Measurements from ENCODE around the gene NSG1.

The NSG1 gene

DNA sequence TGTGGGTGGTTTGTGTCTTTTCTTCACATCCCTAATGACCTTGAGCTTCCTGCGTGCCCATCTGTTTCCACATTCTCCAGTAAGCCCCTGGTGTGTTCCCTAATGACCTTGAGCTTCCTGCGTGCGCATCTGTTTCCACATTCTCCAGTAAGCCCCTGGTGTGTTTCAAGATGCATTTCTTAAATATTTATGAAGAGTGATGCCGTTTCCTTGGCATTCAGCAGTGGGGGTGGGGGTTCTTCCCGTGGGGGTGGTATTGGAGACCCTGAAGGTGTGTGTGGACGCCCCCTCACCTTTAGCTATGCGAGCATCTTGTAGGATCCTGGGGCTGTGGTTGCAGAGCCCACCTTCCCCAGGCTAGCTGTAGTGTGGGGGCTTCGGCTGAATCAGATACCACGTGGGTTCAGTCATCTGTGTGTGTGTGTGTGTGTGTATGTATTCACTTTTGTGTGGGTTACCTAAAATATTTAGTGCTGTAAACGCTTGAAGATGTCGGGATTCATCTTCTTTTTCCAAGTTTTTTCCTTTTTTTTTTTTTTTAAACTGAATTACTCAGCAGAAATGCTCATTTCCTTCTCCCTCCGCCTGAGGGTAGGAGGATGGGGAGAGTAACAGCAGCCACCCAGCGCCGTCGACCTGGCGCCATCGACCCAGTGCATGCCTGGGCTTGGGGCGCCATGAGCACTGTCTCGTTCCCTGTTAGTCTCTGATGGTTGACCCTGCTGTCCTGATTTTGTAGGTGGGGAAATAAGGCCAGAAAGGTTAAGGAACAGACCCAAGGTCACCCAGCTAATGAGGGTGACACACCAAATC lies 9.9 kb downstream of the NSG1 start:
- no peak for DNase-seq (ENCODE audit: low spot score)

- DNase-seq (ENCODE audit: low spot score), result no peak
These were observed 10.5 kb downstream of the NSG1 start for GRCh38 chr4:4397441-4397819.

GRCh38 chr4:4398430-4398829 lies 11.5 kb downstream of the NSG1 start:
- DNase-seq (ENCODE audit: low spot score), result no peak

DNA sequence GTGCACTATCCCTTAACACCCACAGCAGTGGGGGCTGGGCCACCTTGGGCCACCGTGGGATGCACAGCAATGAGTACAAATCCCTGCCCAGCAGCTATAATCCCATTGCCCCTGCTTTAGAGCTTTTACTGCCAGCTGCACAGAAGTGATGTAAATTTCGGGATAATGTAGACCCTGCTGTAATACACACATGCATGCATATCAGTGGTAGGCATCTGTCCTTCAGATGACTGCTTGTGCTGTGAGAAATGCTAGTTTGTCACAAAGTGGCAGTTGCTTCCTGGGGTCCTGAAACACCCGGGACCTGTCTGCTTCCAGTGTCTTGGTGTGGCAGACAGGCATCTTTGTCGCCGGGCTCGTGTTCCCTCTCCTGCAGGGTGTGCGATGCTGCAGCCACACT lies 14.1 kb downstream of the NSG1 start:
- no peak for DNase-seq (ENCODE audit: low spot score)

GRCh38 chr4:4402966-4403365 lies 16.1 kb downstream of the NSG1 start:
- no peak for DNase-seq (ENCODE audit: low spot score)

GRCh38 chr4:4405358-4405962 lies 18.6 kb downstream of the NSG1 start:
- no peak for DNase-seq (ENCODE audit: low spot score)

GRCh38 chr4:4406455-4407298 lies 19.8 kb downstream of the NSG1 start:
- no peak for DNase-seq (ENCODE audit: low spot score)

DNA sequence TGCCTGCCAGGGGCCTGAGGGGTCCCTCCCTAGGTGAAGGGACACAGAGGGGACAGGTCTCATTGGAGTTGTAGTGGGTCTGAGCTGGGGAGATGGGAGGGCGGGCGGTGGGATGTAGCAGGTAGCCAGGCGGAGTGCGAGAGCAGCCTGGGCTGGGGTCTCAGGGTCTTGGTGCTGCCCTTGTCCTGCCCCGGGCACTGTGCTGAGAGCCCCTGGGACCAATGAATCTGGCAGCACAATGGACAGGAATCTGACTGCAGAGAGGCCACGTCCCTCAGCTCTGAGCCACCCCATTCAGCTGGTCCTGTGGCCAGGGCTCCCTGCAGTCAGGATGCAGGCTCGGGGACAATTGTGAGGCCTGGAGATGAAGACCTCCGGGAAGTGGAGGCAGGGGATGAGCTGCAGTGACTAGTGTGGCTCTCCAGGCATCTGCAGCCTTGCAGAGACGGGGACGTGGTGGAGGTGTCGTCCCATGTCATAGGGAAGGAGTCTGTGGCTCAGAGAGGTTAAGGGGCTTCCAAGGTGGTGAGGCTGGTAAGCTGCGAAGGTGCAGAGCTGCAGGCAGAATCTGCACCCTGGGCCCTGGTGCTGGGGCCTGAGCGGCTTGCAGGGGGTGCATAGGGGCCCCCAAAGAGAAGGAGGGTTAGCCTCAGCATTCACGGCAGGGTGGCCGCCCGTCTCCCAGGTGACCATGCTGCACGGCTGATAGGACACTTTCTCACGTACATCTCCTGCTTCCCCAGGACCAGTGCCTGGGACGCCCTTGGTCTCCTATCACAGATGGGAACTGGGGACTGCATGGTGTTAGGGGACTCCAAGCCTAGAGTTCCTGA lies 20.6 kb downstream of the NSG1 start:
- no peak for DNase-seq (ENCODE audit: low spot score)

GRCh38 chr4:4408132-4408523 lies 21.2 kb downstream of the NSG1 start:
- DNase-seq (ENCODE audit: low spot score), result no peak

GRCh38 chr4:4408576-4409335 lies 21.9 kb downstream of the NSG1 start:
- DNase-seq (ENCODE audit: low spot score), result no peak

DNA sequence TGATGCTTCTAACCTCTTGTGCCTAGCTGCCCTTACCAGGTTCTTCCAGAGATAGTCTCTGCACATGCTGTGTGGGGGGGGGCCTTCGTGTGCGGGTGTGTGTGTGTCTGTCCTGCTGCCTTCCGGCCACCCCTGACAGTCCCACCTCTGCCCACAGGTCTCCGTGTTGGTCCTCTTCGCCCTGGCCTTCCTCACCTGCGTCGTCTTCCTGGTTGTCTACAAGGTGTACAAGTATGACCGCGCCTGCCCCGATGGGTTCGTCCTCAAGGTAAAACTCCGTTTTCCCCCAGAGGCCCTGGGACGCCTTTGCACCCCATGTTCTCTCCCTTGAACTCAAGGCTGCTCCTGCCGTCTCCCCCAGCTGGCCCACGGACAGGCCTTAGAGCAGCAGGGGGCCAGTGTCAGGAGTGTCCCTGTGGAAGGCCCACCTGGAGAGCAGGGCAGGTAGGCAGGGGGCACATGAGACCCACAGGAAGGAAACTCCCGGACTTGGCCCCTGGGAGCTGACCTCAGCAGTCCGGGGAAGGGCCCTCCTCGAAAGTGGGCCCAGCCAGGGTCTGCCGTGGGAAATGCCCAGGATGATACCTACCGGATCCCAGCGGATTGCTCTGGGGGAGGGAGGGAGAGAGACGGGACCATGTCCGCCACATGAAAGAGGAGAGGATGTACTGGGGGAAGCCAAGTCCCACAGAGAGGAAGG lies 22.7 kb downstream of the NSG1 start:
- no peak for DNase-seq (ENCODE audit: low spot score)

DNA sequence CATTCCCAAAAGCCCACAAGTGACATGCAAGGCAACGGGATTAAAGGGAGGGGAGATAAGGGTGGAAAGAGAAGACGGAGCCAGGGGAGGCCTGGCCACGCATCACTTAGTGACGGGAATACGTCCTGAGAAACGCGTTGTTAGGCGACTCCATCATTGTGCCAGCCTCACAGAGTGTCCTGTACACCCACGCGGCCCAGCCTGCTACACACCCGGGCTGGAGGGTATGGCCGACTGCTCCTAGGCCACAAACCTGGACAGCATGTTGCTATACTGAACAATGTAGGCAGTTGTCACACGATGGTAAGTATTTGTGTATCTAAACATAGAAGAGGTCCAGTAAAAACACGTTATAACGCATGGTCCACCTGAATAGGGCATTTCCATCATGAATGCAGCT lies 23.4 kb downstream of the NSG1 start:
- DNase-seq (ENCODE audit: low spot score), result no peak

- DNase-seq (ENCODE audit: low spot score), result no peak
These were observed 25.0 kb downstream of the NSG1 start for GRCh38 chr4:4411906-4412305.

DNA sequence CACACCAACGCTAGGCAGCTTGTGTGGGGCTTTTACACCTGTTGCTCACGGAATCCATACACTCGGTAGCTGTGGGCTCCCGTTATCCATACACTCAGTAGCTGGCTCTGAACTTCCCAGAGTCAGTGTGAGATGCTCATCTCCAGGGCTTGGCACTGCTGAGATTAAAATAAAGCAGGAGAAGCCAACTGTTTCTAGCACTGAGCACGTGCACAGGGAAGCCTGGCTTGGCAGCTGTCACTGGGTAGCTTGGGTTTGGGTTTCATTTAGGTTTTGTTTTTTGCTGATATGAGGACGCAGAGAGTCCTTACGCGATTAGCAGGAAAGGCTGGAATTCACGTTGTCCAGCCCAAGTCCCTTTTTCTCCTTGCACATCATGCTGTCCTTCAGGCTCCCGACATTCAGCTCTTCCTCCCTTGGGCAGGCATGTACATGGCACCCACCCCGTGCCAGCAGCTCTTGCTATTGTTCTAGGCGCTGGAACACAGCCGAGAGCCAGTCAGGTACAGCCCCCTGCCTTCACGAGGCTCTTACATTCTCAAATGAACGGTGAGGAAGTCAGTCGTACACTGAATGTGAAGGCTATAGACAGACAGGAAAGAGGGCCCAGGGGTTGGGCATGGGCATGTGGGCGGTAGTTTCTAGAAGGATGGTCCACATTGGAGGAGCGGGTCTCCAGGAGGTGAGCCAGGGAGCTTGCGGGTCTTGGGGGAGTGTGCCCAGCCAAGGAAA lies 25.9 kb downstream of the NSG1 start:
- DNase-seq (ENCODE audit: low spot score), result no peak

GRCh38 chr4:4413373-4413725 lies 26.4 kb downstream of the NSG1 start:
- no peak for DNase-seq (ENCODE audit: low spot score)

GRCh38 chr4:4413806-4414205 lies 26.9 kb downstream of the NSG1 start:
- DNase-seq (ENCODE audit: low spot score), result no peak

DNA sequence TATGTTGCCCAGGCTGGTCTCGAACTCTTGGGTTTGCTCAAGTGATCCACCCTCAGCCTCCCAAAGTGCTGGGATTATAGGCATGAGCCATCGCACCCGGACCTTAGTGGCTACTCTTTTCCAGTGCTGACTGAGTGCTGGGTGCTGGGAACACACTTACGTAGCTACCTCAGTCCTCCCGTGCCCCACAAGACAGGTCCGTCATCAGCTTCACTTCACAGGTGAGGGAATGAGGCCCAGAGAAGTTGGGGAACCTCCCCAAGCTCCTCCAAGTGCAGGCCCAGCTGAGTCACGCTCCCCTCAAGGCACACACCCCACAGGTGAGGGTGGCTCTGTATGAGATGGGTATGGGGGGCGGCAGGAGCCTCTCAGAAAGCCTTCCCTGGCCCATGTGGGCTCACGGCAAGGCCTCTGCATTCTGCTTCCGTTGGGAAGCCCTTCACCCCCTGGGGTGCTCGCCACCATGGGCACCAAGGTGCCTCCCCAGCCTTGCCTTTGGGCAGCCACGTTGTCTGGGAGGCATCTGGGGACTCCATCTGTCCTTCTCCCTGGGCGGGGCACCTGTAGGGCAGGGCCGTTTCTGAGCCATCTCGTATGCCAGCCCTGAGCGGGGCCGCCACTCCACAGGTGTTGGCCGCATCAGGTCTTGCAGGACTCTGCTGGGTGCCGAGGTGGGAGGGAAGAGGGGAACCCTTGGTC lies 28.4 kb downstream of the NSG1 start:
- DNase-seq (ENCODE audit: low spot score), result no peak

- DNase-seq (ENCODE audit: low spot score), result no peak
These were observed 29.2 kb downstream of the NSG1 start for GRCh38 chr4:4415806-4416805.

Measured in CD4-positive, alpha-beta T cell treated with Interleukin-15 for 4 hours (primary cell).